Choroid plexus epithelial cell (primary cell): Measurements from ENCODE around the gene FOCAD.
"Not testable (repeated sequence)": the region's sequence is repeated elsewhere in the genome, so short reads cannot be mapped to it uniquely, and the experiment has no call there.

Experiments
- DNase-seq: peaks from one replicate; pipeline ENCODE4 v3.0.0-alpha.2; 2010; ENCODE audit warnings: low read depth
- H3K4me3 ChIP-seq: 2 replicates; pipeline ENCODE4 v1.5.1; 2011; ENCODE audit warnings: low read depth, mild to moderate bottlenecking, control low read depth, low read length, moderate library complexity
- CTCF ChIP-seq: conservative IDR thresholded peaks from 2 replicates; pipeline ENCODE4 v1.5.1; 2011; ENCODE audit warnings: low read depth, mild to moderate bottlenecking, control low read depth, inconsistent platforms, low read length, moderate library complexity

The FOCAD gene

GRCh38 chr9:20658677-20659473, 25.2 kb upstream of the FOCAD start:
- DNase-seq: peak; percentile 13
- H3K4me3 ChIP-seq: peak overlapping the region; percentile 55
- TF ChIP-seq CTCF: no peak

GRCh38 chr9:20659474-20659967, 24.5 kb upstream of the FOCAD start:
- H3K4me3 ChIP-seq: no peak overlapping the region
- no peak for DNase-seq

GRCh38 chr9:20662156-20662555, 21.9 kb upstream of the FOCAD start:
- no peak for DNase-seq
- no peak for TF ChIP-seq CTCF
- no peak overlapping the region for H3K4me3 ChIP-seq

More at GRCh38 chr9:20659474-20659967, 24.5 kb upstream of the FOCAD start:
- no peak for TF ChIP-seq CTCF

GRCh38 chr9:20663133-20663532, 20.9 kb upstream of the FOCAD start:
- no peak for TF ChIP-seq CTCF
- DNase-seq: no peak
- no peak overlapping the region for H3K4me3 ChIP-seq

GRCh38 chr9:20664501-20664900, 19.6 kb upstream of the FOCAD start:
- no peak for TF ChIP-seq CTCF
- H3K4me3 ChIP-seq: no peak overlapping the region
- DNase-seq: no peak

- no peak overlapping the region for H3K4me3 ChIP-seq
- DNase-seq: no peak
- TF ChIP-seq CTCF: no peak
These were observed 13.7 kb upstream of the FOCAD start for GRCh38 chr9:20670395-20670794.

GRCh38 chr9:20671635-20672034, 12.4 kb upstream of the FOCAD start:
- H3K4me3 ChIP-seq: no peak overlapping the region
- no peak for DNase-seq
- TF ChIP-seq CTCF: no peak

- H3K4me3 ChIP-seq, DNase-seq: not testable (repeated sequence)
These were observed 10.5 kb upstream of the FOCAD start for GRCh38 chr9:20673537-20673936.
